NB4 (cell line): Measurements from ENCODE around the gene ZFX.

ENCODE experiments used
- DNase-seq: peaks from one replicate; pipeline ENCODE4 v3.0.0; 2010; ENCODE audit warnings: low read depth
- H3K4me3 ChIP-seq: one replicate; pipeline ENCODE4 v1.5.1; 2011; ENCODE audit warnings: mild to moderate bottlenecking, low read depth, low read length, moderate library complexity
- MYC ChIP-seq: IDR thresholded peaks from 2 replicates; pipeline ENCODE4 v1.6.1; 2011; ENCODE audit warnings: low read depth, low read length
- POLR2A ChIP-seq: IDR thresholded peaks from 2 replicates; pipeline ENCODE4 v1.6.1; 2011; ENCODE audit warnings: mild to moderate bottlenecking; ENCODE audit not compliant: insufficient read length; ENCODE audit errors: extremely low read depth
- TF ChIP-seq, protein P1 (sequence below): IDR thresholded peaks from 2 replicates; pipeline ENCODE4 v1.6.1; 2011; ENCODE audit warnings: low read depth, low read length
- TF ChIP-seq, protein P2 (sequence below): IDR thresholded peaks from one replicate; pipeline ENCODE4 v1.5.1; 2012; ENCODE audit warnings: low read depth, low read length

The ZFX gene

DNA sequence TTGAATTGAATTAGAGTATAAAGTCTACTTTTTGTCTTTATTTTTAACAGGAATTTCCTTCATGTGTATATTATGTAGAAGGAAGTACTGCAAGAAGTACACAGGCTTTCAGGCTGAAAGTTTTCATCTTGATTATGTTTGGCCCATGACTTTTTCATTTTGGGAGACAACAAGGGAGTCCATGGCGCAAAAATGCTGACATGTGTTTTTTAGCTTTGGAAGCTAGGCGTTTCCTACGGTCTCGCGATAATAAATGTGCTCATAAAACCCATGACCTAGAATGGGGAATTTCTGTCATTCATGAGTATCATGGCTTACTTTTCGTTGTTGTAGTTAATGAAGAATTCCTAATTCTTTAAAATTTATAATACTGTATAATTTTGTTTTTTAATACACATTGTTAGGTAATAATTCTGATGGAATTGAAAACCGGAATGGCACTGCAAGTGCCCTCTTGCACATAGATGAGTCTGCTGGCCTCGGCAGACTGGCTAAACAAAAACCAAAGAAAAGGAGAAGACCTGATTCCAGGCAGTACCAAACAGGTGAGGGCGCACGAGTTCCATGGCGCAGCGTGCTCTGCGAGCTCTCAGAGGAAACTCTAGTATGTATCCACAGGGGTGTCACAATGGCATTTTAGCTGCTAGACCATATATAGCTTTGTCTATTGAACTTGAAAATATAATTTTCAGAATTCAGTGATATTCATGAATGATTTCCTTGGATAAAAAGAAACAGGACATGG is 59.1 kb downstream of the ZFX start:
- DNase-seq: no peak
- TF ChIP-seq POLR2A: no peak
- TF ChIP-seq, protein P1, sequence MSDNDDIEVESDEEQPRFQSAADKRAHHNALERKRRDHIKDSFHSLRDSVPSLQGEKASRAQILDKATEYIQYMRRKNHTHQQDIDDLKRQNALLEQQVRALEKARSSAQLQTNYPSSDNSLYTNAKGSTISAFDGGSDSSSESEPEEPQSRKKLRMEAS: no peak
- TF ChIP-seq, protein P2, sequence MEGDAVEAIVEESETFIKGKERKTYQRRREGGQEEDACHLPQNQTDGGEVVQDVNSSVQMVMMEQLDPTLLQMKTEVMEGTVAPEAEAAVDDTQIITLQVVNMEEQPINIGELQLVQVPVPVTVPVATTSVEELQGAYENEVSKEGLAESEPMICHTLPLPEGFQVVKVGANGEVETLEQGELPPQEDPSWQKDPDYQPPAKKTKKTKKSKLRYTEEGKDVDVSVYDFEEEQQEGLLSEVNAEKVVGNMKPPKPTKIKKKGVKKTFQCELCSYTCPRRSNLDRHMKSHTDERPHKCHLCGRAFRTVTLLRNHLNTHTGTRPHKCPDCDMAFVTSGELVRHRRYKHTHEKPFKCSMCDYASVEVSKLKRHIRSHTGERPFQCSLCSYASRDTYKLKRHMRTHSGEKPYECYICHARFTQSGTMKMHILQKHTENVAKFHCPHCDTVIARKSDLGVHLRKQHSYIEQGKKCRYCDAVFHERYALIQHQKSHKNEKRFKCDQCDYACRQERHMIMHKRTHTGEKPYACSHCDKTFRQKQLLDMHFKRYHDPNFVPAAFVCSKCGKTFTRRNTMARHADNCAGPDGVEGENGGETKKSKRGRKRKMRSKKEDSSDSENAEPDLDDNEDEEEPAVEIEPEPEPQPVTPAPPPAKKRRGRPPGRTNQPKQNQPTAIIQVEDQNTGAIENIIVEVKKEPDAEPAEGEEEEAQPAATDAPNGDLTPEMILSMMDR: no peak
- TF ChIP-seq MYC: no peak

DNA sequence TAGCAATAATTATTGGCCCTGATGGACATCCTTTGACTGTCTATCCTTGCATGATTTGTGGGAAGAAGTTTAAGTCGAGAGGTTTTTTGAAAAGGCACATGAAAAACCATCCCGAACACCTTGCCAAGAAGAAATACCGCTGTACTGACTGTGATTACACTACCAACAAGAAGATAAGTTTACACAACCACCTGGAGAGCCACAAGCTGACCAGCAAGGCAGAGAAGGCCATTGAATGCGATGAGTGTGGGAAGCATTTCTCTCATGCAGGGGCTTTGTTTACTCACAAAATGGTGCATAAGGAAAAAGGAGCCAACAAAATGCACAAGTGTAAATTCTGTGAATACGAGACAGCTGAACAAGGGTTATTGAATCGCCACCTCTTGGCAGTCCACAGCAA is 60.7 kb downstream of the ZFX start:
- TF ChIP-seq MYC: no peak
- no peak for TF ChIP-seq POLR2A
- TF ChIP-seq, protein P2: no peak
- TF ChIP-seq, protein P1: no peak
- no peak overlapping the region for H3K4me3 ChIP-seq
- DNase-seq: no peak

More for the DNA sequence above, 59.1 kb downstream of the ZFX start:
- no peak overlapping the region for H3K4me3 ChIP-seq

DNA sequence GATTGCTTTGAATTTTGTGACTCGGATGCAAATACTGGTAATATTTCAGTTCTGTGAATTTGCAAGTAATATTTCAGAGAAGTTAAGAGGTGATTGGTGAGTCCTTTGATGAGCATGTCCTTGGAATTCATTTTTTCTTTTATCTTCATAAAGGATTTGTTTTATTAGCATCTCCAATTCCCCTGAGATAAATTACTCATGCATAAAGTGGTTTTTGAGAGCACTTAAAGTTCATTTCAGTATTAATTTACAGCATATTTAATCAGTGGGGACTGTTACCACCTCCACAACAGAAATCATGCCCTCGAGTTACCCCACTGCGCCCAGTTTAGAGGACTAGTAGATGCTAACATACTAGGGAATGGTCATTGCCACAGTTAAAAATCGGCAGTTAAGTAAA is 65.0 kb downstream of the ZFX start:
- no peak for DNase-seq
- H3K4me3 ChIP-seq: no peak overlapping the region
- TF ChIP-seq, protein P1: no peak
- TF ChIP-seq, protein P2: no peak
- TF ChIP-seq POLR2A (no peak), MYC (no peak)

DNA sequence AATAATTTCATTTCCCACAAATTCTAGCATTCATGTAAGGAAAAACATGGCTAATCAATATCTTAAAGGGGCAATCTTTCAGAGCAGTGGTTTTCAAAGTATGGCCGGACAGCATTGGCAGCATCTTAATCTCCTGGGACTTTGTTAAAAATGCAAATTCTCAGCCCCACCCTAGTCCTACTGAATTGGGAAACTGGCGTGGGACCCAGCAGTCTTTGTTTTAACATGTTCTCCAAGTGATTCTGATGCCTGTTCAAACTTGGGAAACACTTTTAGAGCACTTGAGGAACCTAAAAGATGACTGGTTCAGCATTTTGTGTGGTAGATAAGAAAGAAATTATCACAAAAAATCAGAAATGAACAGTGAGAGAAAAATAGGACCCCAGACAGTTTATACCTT is 65.7 kb downstream of the ZFX start:
- no peak overlapping the region for H3K4me3 ChIP-seq
- TF ChIP-seq, protein P1: no peak
- TF ChIP-seq, protein P2: no peak
- no peak for TF ChIP-seq POLR2A
- TF ChIP-seq MYC: no peak
- DNase-seq: no peak

DNA sequence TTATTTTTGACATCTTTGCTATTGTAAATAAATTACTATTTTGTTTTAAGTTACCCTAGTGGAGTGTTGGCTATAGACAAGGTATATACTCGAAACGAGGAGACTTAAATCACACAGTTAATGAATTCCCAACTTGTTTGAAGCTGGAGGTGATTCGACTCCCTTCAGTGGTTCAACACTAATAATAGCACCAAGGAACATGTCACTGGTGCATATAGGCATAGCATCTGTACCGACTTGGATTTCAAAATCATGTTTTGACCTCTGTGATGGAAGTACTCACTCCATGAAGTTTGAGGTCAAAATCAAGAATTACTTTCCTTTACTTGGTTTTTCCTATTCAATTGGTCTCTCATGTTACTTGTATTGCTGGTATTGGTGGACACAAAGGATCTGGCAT is 66.5 kb downstream of the ZFX start:
- no peak for DNase-seq
- H3K4me3 ChIP-seq: no peak overlapping the region
- TF ChIP-seq MYC (no peak), POLR2A (no peak)
- TF ChIP-seq, protein P1: no peak
- TF ChIP-seq, protein P2: no peak
